Osteocyte (in vitro differentiated cells): ENCODE results near the gene FGF14. TPM values are rescaled to one million over a fixed set of nuclear protein-coding genes. Genes with fewer than 3 reads are reported as not detected.

ENCODE experiments used
- DNase-seq: peaks from one replicate; pipeline ENCODE4 v3.0.0; 2021; ENCODE audit warnings: mixed read lengths; ENCODE audit not compliant: unreplicated experiment; ENCODE audit errors: extremely low spot score
- H3K27ac Mint-ChIP-seq: one replicate; pipeline ENCODE4 v1.8.0; 2021; ENCODE audit warnings: mild to moderate bottlenecking, mixed read lengths; ENCODE audit not compliant: unreplicated experiment
- H3K27me3 Mint-ChIP-seq: one replicate; pipeline ENCODE4 v1.8.0; 2021; ENCODE audit warnings: mixed read lengths; ENCODE audit not compliant: unreplicated experiment
- H3K36me3 Mint-ChIP-seq: one replicate; pipeline ENCODE4 v1.8.0; 2021; ENCODE audit warnings: mixed read lengths; ENCODE audit not compliant: unreplicated experiment
- H3K4me1 Mint-ChIP-seq: one replicate; pipeline ENCODE4 v1.8.0; 2021; ENCODE audit warnings: mixed read lengths; ENCODE audit not compliant: unreplicated experiment
- H3K4me3 Mint-ChIP-seq: one replicate; pipeline ENCODE4 v1.8.0; 2021; ENCODE audit warnings: mild to moderate bottlenecking, moderate library complexity, mixed read lengths; ENCODE audit not compliant: unreplicated experiment
- H3K9me3 Mint-ChIP-seq: one replicate; pipeline ENCODE4 v1.8.0; 2021; ENCODE audit warnings: mixed read lengths; ENCODE audit not compliant: unreplicated experiment
- CTCF ChIP-seq: fragments of 200-600 bp; sonication (generic); IDR thresholded peaks from 2 replicates; pipeline ENCODE4 v1.5.0; 2021; ENCODE audit warnings: antibody characterized with exemption, mild to moderate bottlenecking, moderate library complexity
- total RNA-seq: library from RNA; stranded (reverse); gene quantifications from 2 replicates; pipeline ENCODE4 v1.2.1, GENCODE V29; 2021

FGF14 gene
- total RNA-seq, 1 donor from 2014 or later: 0.24 TPM

GRCh38 chr13:101784313-101784712, 617.5 kb downstream of the FGF14 start:
- TF ChIP-seq CTCF: no peak
- H3K27ac Mint-ChIP-seq: no peak overlapping the region
- H3K4me1 Mint-ChIP-seq: no peaks in the 10 kb centered on the region
- no peak for DNase-seq
- H3K27me3 Mint-ChIP-seq: peaks cover 75% of the 10 kb centered on the region
- peaks cover 5% of the 10 kb centered on the region for H3K36me3 Mint-ChIP-seq
- no peak overlapping the region for H3K4me3 Mint-ChIP-seq
- no peaks in the 10 kb centered on the region for H3K9me3 Mint-ChIP-seq

GRCh38 chr13:101783554-101783953, 618.3 kb downstream of the FGF14 start:
- Mint-ChIP-seq H3K36me3 (peaks cover 5% of the 10 kb centered on the region), H3K27me3 (peaks cover 76% of the 10 kb centered on the region), H3K4me3 (no peak overlapping the region), H3K9me3 (no peaks in the 10 kb centered on the region), H3K27ac (no peak overlapping the region), H3K4me1 (no peaks in the 10 kb centered on the region)
- no peak for DNase-seq
- no peak for TF ChIP-seq CTCF

GRCh38 chr13:101780211-101780610, 621.6 kb downstream of the FGF14 start:
- no peak for TF ChIP-seq CTCF
- no peak for DNase-seq
- Mint-ChIP-seq H3K36me3 (peaks cover 5% of the 10 kb centered on the region), H3K27ac (no peak overlapping the region), H3K4me1 (no peaks in the 10 kb centered on the region), H3K4me3 (no peak overlapping the region), H3K27me3 (peaks cover 62% of the 10 kb centered on the region), H3K9me3 (no peaks in the 10 kb centered on the region)

GRCh38 chr13:101779147-101779546, 622.7 kb downstream of the FGF14 start:
- Mint-ChIP-seq H3K9me3 (no peaks in the 10 kb centered on the region), H3K36me3 (peaks cover 5% of the 10 kb centered on the region), H3K27me3 (peaks cover 56% of the 10 kb centered on the region), H3K4me3 (no peak overlapping the region), H3K4me1 (no peaks in the 10 kb centered on the region), H3K27ac (no peak overlapping the region)
- no peak for DNase-seq
- TF ChIP-seq CTCF: no peak

GRCh38 chr13:101775267-101775666, 626.6 kb downstream of the FGF14 start:
- Mint-ChIP-seq H3K9me3 (no peaks in the 10 kb centered on the region), H3K4me1 (no peaks in the 10 kb centered on the region), H3K36me3 (no peaks in the 10 kb centered on the region), H3K27ac (no peak overlapping the region), H3K27me3 (peaks cover 36% of the 10 kb centered on the region), H3K4me3 (no peak overlapping the region)
- TF ChIP-seq CTCF: no peak
- DNase-seq: no peak
